Calu3 (cell line): Measurements from ENCODE around the gene MRPL22. TPM values are rescaled to one million over a fixed set of nuclear protein-coding genes. Genes with fewer than 3 reads are reported as not detected.
"Not testable (repeated sequence)": the region's sequence is repeated elsewhere in the genome, so short reads cannot be mapped to it uniquely, and the experiment has no call there.

Source experiments
- BruUV-seq: library from RNA; stranded (reverse); fragments of 400-500 nt; replicated peaks from 2 replicates; lab custom pipeline; 2021; lab: Mats Ljungman, UMichigan
- CTCF ChIA-PET: fragments of 300-600 bp; sonication (Branson Sonifier 250); formaldehyde crosslinking; loops from one replicate; lab custom pipeline; 2022; ENCODE audit warnings: antibody characterized with exemption; lab: Charles Lee
- DNase-seq: peaks from one replicate; pipeline ENCODE4 v3.0.0; 2022
- H3K27ac Mint-ChIP-seq: one replicate; pipeline ENCODE4 v1.8.0; 2022; ENCODE audit warnings: mixed read lengths; ENCODE audit not compliant: unreplicated experiment
- H3K27me3 Mint-ChIP-seq: one replicate; pipeline ENCODE4 v1.8.0; 2022; ENCODE audit warnings: mixed read lengths; ENCODE audit not compliant: unreplicated experiment
- H3K36me3 Mint-ChIP-seq: one replicate; pipeline ENCODE4 v1.8.0; 2022; ENCODE audit warnings: mild to moderate bottlenecking, moderate library complexity, mixed read lengths; ENCODE audit not compliant: insufficient read depth, unreplicated experiment
- H3K4me1 Mint-ChIP-seq: one replicate; pipeline ENCODE4 v1.8.0; 2022; ENCODE audit warnings: mild to moderate bottlenecking, low read depth, mixed read lengths; ENCODE audit not compliant: unreplicated experiment
- H3K4me3 Mint-ChIP-seq: one replicate; pipeline ENCODE4 v1.8.0; 2022; ENCODE audit warnings: mild to moderate bottlenecking, low read depth, moderate library complexity, mixed read lengths; ENCODE audit not compliant: unreplicated experiment
- H3K9me3 Mint-ChIP-seq: one replicate; pipeline ENCODE4 v1.8.0; 2022; ENCODE audit warnings: low read depth, mixed read lengths; ENCODE audit not compliant: unreplicated experiment
- CTCF ChIP-seq: fragments of 200-600 bp; IDR thresholded peaks from one replicate; pipeline ENCODE4 v1.8.0; 2022; ENCODE audit warnings: antibody characterized with exemption; ENCODE audit not compliant: unreplicated experiment
- intact Hi-C: fragments of 100-400 bp; cut with micrococcal nuclease; formaldehyde crosslinking; loops from one replicate; pipeline ENCODE4 v1.10.0; 2022; ENCODE audit not compliant: unreplicated experiment
- total RNA-seq: library from RNA; stranded (reverse); gene quantifications from 2 replicates; pipeline ENCODE4 v1.2.3, GENCODE V29; 2022

Gene MRPL22
- total RNA-seq, 1 experiment from 2014 or later, result 80.6 TPM

GRCh38 chr5:155004138-155004744 is 63.4 kb downstream of the MRPL22 start:
- CTCF ChIA-PET, result interaction anchor here (0.6 to 4.0 kb wide), 7 partner anchors 15 to 357 kb away, joined by 3 to 41 read pairs (median 5); no protein-coding TSS in a partner anchor
- intact Hi-C loops, result loop anchor here (1.0 to 5.0 kb wide), 4 partner anchors 32 to 352 kb away; no protein-coding TSS in a partner anchor
- H3K27me3 Mint-ChIP-seq, result peaks cover 15% of the 10 kb centered on the region
- no peaks in the 10 kb centered on the region for H3K9me3 Mint-ChIP-seq
- H3K4me3 Mint-ChIP-seq, result no peak overlapping the region
- no peaks in the 10 kb centered on the region for H3K36me3 Mint-ChIP-seq
- TF ChIP-seq CTCF, result peak; percentile 78
- no peak overlapping the region for H3K27ac Mint-ChIP-seq
- peaks cover 16% of the 10 kb centered on the region for H3K4me1 Mint-ChIP-seq
- peak; percentile 76 for DNase-seq
- no TSS peak for BruUV-seq

GRCh38 chr5:155006265-155006664 is 65.4 kb downstream of the MRPL22 start:
- H3K9me3 Mint-ChIP-seq, H3K4me3 Mint-ChIP-seq, H3K36me3 Mint-ChIP-seq, H3K27ac Mint-ChIP-seq, CTCF ChIA-PET, DNase-seq, intact Hi-C loops, BruUV-seq: not testable (repeated sequence)
- Mint-ChIP-seq H3K27me3 (peaks cover 29% of the 10 kb centered on the region), H3K4me1 (peaks cover 15% of the 10 kb centered on the region)

GRCh38 chr5:155008669-155009068 is 67.8 kb downstream of the MRPL22 start:
- Mint-ChIP-seq H3K4me1 (no peaks in the 10 kb centered on the region), H3K9me3 (no peaks in the 10 kb centered on the region), H3K36me3 (no peaks in the 10 kb centered on the region), H3K27ac (no peak overlapping the region), H3K27me3 (peaks cover 47% of the 10 kb centered on the region), H3K4me3 (no peak overlapping the region)
- intact Hi-C loops, result no loop called here
- TF ChIP-seq CTCF, result no peak
- CTCF ChIA-PET, result no interaction called here
- no peak for DNase-seq
- BruUV-seq, result no TSS peak

- no TSS peak for BruUV-seq
- Mint-ChIP-seq H3K9me3 (no peaks in the 10 kb centered on the region), H3K27ac (no peak overlapping the region), H3K36me3 (no peaks in the 10 kb centered on the region), H3K4me1 (no peaks in the 10 kb centered on the region), H3K4me3 (no peak overlapping the region), H3K27me3 (peaks cover 69% of the 10 kb centered on the region)
- intact Hi-C loops, result no loop called here
- CTCF ChIA-PET, result no interaction called here
- no peak for TF ChIP-seq CTCF
- DNase-seq, result no peak
Measured at GRCh38 chr5:155010881-155011280, 70.0 kb downstream of the MRPL22 start.

- no peaks in the 10 kb centered on the region for H3K9me3 Mint-ChIP-seq
- H3K4me1 Mint-ChIP-seq, result no peaks in the 10 kb centered on the region
- TF ChIP-seq CTCF, result no peak
- peaks cover 73% of the 10 kb centered on the region for H3K27me3 Mint-ChIP-seq
- no TSS peak for BruUV-seq
- no peak within 1 kb of the TSS for H3K27ac Mint-ChIP-seq
- CTCF ChIA-PET, result no interaction called here
- H3K36me3 Mint-ChIP-seq, result no peaks in the 10 kb centered on the region
- no peak within 1 kb of the TSS for H3K4me3 Mint-ChIP-seq
- intact Hi-C loops, result no loop called here
- DNase-seq, result no peak
Measured at GRCh38 chr5:155013526-155013925, 72.7 kb downstream of the MRPL22 start, which contains the start of gene KIF4B. Gene KIF4B (plus strand): TSS chr5:155013755. CDS start chr5:155013860, 105 bp downstream.
